Natural killer cell treated with Interleukin-12 subunit alpha and Interleukin-12 subunit beta and Interleukin-15 and Interleukin-18, amount 100 ng/mL, for 72 hours (primary cell): ENCODE measurements around the gene DTNB. TPM values are rescaled to one million over a fixed set of nuclear protein-coding genes. Genes with fewer than 3 reads are reported as not detected.
A peak's percentile ranks its signal among the peaks of the same experiment; 100 is the strongest.

Experiments
- ATAC-seq, 2 donors: fragments of 150-1000 bp; cut with Tn5 transposase in 1 of 2; sonication (Bioruptor Pico), chemical (Tn5 transposase) in 1 of 2; 2 replicates each; pipeline ENCODE4 v1.10.0; 2021
- DNase-seq: peaks from one replicate; pipeline ENCODE4 v3.0.0; 2022; ENCODE audit warnings: low spot score
- H3K27ac Mint-ChIP-seq, 2 donors: 1 replicate in 1 of 2; 2 replicates in 1 of 2; pipeline ENCODE4 v1.8.0; 2022; ENCODE audit warnings: mixed read lengths in 2 of 2, mild to moderate bottlenecking in 1 of 2, moderate library complexity in 1 of 2
- H3K27me3 Mint-ChIP-seq, 2 donors: 1 replicate in 1 of 2; 2 replicates in 1 of 2; pipeline ENCODE4 v1.8.0; 2022; ENCODE audit warnings: mixed read lengths in 2 of 2
- H3K36me3 Mint-ChIP-seq: one replicate; pipeline ENCODE4 v1.8.0; 2022; ENCODE audit warnings: mixed read lengths
- H3K4me1 Mint-ChIP-seq, 2 donors: 1 replicate in 1 of 2; 2 replicates in 1 of 2; pipeline ENCODE4 v1.8.0; 2022; ENCODE audit warnings: low read depth in 2 of 2, mixed read lengths in 2 of 2, mild to moderate bottlenecking in 1 of 2
- H3K4me3 Mint-ChIP-seq: one replicate; pipeline ENCODE4 v1.8.0; 2022; ENCODE audit warnings: mixed read lengths
- H3K9me3 Mint-ChIP-seq: 2 replicates; pipeline ENCODE4 v1.8.0; 2022; ENCODE audit warnings: mixed read lengths
- total RNA-seq, 2 donors: library from RNA; stranded (reverse); gene quantifications; one replicate each; pipeline ENCODE4 v1.2.3, GENCODE V29; 2022

DTNB gene
- total RNA-seq, 2 donors from 2014 or later = 5.3 to 18.9 TPM

DNA sequence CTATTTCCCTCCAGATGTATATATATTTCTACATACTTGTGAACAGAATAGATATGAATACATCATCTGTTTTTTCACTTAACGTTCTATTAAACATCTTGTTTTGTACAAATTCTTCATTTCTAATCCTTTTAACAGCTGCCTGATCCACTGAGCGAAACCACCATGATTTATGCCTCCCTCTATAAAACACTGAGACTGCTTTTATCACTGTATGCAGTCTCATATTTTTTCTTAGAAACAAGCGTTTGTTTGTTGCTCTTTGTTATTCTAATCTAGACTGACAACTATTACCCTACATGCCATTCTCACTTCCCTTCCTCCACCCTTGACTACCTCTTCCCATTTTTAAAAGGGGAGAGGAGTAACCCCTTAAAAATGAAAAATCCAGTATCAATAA lies 88.2 kb downstream of the DTNB start:
- Mint-ChIP-seq H3K4me3 (no peak overlapping the region), H3K27ac (no peak overlapping the region), H3K4me1 (peaks cover 23 to 27% of the 10 kb centered on the region in 2 donors), H3K36me3 (no peaks in the 10 kb centered on the region), H3K9me3 (no peaks in the 10 kb centered on the region), H3K27me3 (no peaks in the 10 kb centered on the region)
- ATAC-seq (no peak), DNase-seq (no peak)

- H3K9me3 Mint-ChIP-seq = no peaks in the 10 kb centered on the region
- no peak overlapping the region for H3K4me3 Mint-ChIP-seq
- peak overlapping the region in 1 of 2 donors; percentile 64 for H3K27ac Mint-ChIP-seq
- H3K36me3 Mint-ChIP-seq = no peaks in the 10 kb centered on the region
- ATAC-seq (no peak), DNase-seq (no peak)
- H3K4me1 Mint-ChIP-seq = peaks cover 9 to 10% of the 10 kb centered on the region in 2 donors
- H3K27me3 Mint-ChIP-seq = no peaks in the 10 kb centered on the region
Measured at GRCh38 chr2:25582077-25582830, 91.1 kb downstream of the DTNB start.

DNA sequence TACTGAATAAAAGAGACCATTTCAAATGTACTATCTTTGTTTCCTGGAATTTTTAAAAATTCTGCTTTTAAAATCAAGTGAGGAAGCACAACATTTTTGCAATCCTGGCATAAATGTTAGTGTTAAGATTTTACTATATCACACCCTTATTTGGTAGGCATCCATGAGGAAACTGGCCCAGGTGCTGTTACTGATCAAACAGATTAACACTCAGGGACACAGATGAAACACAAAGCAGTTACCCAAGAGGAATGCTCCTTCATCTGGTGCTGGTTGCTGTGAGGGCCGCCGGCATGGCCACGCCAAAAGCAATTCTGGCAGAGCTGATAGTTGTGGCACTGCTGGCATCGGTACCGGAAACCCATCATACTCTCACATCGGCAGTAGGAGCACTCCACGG lies 96.8 kb downstream of the DTNB start:
- Mint-ChIP-seq H3K36me3 (no peaks in the 10 kb centered on the region), H3K4me3 (no peak overlapping the region), H3K9me3 (no peaks in the 10 kb centered on the region), H3K27me3 (no peaks in the 10 kb centered on the region), H3K4me1 (peaks cover 0 to 4% of the 10 kb centered on the region in 2 donors), H3K27ac (no peak overlapping the region)
- DNase-seq (no peak), ATAC-seq (no peak)

DNA sequence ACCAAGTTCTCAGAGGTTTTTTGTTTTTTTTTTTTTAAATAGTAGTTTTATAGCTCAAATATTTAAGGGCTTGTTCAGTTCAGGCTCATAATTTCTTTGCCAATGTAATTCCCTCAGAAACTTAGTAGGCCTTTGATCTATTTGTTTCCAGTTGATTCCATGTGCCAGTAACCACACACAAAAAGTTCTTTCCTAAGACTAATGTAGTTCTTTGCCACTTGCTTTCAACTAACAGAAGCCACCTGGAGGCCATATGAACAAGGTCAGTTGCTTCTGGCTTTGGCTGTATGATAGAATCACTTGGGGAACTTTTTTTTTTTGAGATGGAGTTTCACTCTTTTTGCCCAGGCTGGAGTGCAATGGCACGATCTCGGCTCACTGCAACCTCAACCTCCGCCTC lies 100.7 kb downstream of the DTNB start:
- H3K27ac Mint-ChIP-seq = no peak overlapping the region
- ATAC-seq = no peak
- no peak for DNase-seq
- no peaks in the 10 kb centered on the region for H3K9me3 Mint-ChIP-seq
- H3K27me3 Mint-ChIP-seq = no peaks in the 10 kb centered on the region
- H3K36me3 Mint-ChIP-seq = no peaks in the 10 kb centered on the region
- H3K4me3 Mint-ChIP-seq = no peak overlapping the region
- H3K4me1 Mint-ChIP-seq = peaks cover 1 to 4% of the 10 kb centered on the region in 2 donors

DNA sequence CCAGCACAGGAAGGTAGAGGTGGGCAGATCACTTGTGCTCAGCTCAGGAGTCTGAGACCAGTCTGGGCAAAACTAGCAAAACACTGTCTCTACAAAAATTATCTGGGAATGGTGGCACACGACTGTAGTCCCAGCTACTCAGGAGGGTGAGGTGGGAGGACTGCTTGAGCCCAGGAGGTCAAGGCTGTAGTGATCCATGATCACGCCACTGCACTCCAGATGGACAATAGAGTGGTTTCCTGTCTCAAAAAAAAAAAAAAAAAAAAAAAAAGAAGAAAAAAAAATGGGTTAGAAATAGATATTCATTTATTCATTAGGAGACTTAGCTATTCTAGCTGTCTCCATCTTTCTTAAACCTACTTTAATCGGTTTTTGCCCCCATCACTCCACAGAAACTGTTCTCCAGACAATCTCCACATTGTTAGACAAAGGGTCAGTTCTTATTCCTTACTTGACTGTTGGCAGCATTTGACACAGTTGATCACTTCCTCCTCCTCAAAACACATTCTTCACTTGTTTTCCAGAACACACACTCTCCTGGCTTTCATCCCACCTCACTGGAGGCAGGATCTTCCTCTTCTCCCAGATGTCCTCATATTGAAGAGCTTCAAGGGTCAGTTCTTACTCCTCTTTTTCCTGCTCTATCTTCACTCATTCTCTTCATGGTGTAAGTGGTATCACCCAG lies 103.1 kb downstream of the DTNB start:
- H3K36me3 Mint-ChIP-seq = no peaks in the 10 kb centered on the region
- no peaks in the 10 kb centered on the region for H3K27me3 Mint-ChIP-seq
- no peak for DNase-seq
- no peaks in the 10 kb centered on the region for H3K9me3 Mint-ChIP-seq
- H3K4me3 Mint-ChIP-seq = no peak overlapping the region
- no peak overlapping the region for H3K27ac Mint-ChIP-seq
- ATAC-seq = no peak
- peaks cover 10 to 15% of the 10 kb centered on the region in 2 donors for H3K4me1 Mint-ChIP-seq

- H3K27ac Mint-ChIP-seq = peak overlapping the region; percentile 40 to 65
- H3K9me3 Mint-ChIP-seq = no peaks in the 10 kb centered on the region
- peak overlapping the region; percentile 68 for H3K4me3 Mint-ChIP-seq
- H3K4me1 Mint-ChIP-seq = peaks cover 5 to 17% of the 10 kb centered on the region in 2 donors
- no peaks in the 10 kb centered on the region for H3K36me3 Mint-ChIP-seq
- DNase-seq = no peak
- peak in 1 of 2 donors; percentile 59 for ATAC-seq
- no peaks in the 10 kb centered on the region for H3K27me3 Mint-ChIP-seq
Measured at GRCh38 chr2:25567406-25567805, 106.0 kb downstream of the DTNB start.

- Mint-ChIP-seq H3K4me3 (peak overlapping the region; percentile 68), H3K27me3 (no peaks in the 10 kb centered on the region), H3K4me1 (peaks cover 11 to 24% of the 10 kb centered on the region in 2 donors), H3K36me3 (no peaks in the 10 kb centered on the region), H3K27ac (peak overlapping the region; percentile 40 to 65), H3K9me3 (no peaks in the 10 kb centered on the region)
- ATAC-seq (peak; percentile 81 to 92), DNase-seq (no peak)
Measured at GRCh38 chr2:25566694-25567093, 106.7 kb downstream of the DTNB start.

DNA sequence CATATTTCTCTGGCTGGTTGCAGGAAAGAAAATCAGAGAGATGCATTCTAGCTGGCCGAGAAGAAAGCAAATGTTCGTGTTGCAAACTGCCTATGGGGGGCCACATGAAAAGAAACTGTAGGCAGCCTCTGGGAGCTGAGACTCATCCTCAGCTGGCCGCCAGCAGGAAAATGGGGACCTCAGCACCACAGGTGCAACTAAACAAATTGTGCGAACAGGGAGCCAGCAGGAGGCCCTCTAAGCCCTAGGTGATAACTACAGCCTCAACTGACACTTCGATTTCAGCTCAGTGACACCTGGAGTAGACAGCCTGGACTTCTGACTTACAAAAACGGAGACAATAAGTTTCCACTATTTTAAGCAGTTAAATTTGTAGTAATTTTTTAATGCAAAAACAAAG lies 107.3 kb downstream of the DTNB start:
- Mint-ChIP-seq H3K4me1 (peaks cover 16 to 29% of the 10 kb centered on the region in 2 donors), H3K9me3 (peaks cover 2% of the 10 kb centered on the region), H3K36me3 (peaks cover 2% of the 10 kb centered on the region), H3K27me3 (no peaks in the 10 kb centered on the region), H3K4me3 (peak overlapping the region; percentile 68), H3K27ac (peak overlapping the region; percentile 40 to 65)
- DNase-seq (no peak), ATAC-seq (no peak)

- H3K9me3 Mint-ChIP-seq = peaks cover 7% of the 10 kb centered on the region
- H3K27me3 Mint-ChIP-seq = no peaks in the 10 kb centered on the region
- peak; percentile 74 to 84 for ATAC-seq
- peak overlapping the region; percentile 64 to 77 for H3K27ac Mint-ChIP-seq
- no peak for DNase-seq
- H3K4me1 Mint-ChIP-seq = peaks cover 52 to 60% of the 10 kb centered on the region in 2 donors
- H3K36me3 Mint-ChIP-seq = peaks cover 11% of the 10 kb centered on the region
- peak overlapping the region; percentile 62 for H3K4me3 Mint-ChIP-seq
Measured at GRCh38 chr2:25561136-25561850, 112.1 kb downstream of the DTNB start.

DNA sequence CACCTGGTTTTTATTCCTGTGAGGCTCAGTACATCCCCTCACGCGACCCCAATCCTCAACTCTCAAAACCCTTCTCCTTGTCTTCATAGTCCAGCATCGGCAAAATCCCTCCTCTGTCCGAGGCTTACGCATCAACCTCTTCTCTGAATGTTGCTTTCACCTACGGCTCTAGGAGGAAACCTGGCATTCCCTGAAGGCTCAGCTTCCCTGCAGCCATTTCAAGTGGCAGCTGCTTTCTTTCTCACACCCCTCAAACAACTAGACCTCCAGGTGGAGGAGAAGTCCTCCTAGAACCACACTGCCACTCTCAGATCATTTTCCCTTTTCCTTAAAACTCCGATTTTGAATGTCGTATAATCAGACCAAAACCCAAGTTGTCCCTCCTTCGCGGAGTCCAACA lies 114.2 kb downstream of the DTNB start:
- peaks cover 52 to 63% of the 10 kb centered on the region in 2 donors for H3K4me1 Mint-ChIP-seq
- H3K27ac Mint-ChIP-seq = peak overlapping the region; percentile 77 to 94
- ATAC-seq (no peak), DNase-seq (no peak)
- peaks cover 7% of the 10 kb centered on the region for H3K9me3 Mint-ChIP-seq
- H3K4me3 Mint-ChIP-seq = peak overlapping the region; percentile 83
- H3K27me3 Mint-ChIP-seq = no peaks in the 10 kb centered on the region
- H3K36me3 Mint-ChIP-seq = peaks cover 11% of the 10 kb centered on the region

DNA sequence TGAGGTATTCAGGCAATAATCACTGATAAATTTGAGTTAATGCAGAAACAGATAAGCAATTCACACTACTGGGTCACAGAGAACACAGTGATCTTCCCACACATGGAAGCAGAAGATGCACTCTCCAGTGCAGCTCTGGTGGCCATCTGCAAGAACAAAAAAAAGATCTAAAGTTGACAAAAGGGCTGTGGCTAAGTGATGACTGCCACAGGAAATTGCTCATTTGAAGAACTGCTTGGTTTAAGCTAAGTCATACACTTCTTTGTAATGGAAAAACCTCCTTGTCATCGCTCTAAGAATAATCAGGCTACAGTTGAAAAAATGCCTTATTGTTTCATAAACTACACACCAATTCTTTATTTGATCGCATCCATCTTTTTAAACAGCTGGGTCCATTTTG lies 115.1 kb downstream of the DTNB start:
- Mint-ChIP-seq H3K9me3 (peaks cover 7% of the 10 kb centered on the region), H3K4me3 (peak overlapping the region; percentile 83), H3K27ac (peak overlapping the region; percentile 77 to 94), H3K36me3 (peaks cover 11% of the 10 kb centered on the region), H3K27me3 (no peaks in the 10 kb centered on the region), H3K4me1 (peaks cover 52 to 63% of the 10 kb centered on the region in 2 donors)
- peak; percentile 92 for ATAC-seq
- DNase-seq = no peak

GRCh38 chr2:25557179-25558036 lies 116.0 kb downstream of the DTNB start:
- Mint-ChIP-seq H3K9me3 (peaks cover 7% of the 10 kb centered on the region), H3K4me1 (peaks cover 52 to 62% of the 10 kb centered on the region in 2 donors), H3K27me3 (no peaks in the 10 kb centered on the region), H3K27ac (peak overlapping the region; percentile 77 to 94), H3K4me3 (peak overlapping the region; percentile 83), H3K36me3 (peaks cover 11% of the 10 kb centered on the region)
- no peak for DNase-seq
- ATAC-seq = no peak

GRCh38 chr2:25552318-25552717 lies 121.1 kb downstream of the DTNB start:
- no peaks in the 10 kb centered on the region for H3K36me3 Mint-ChIP-seq
- H3K27ac Mint-ChIP-seq = no peak overlapping the region
- peaks cover 18 to 28% of the 10 kb centered on the region in 2 donors for H3K4me1 Mint-ChIP-seq
- no peak overlapping the region for H3K4me3 Mint-ChIP-seq
- DNase-seq (no peak), ATAC-seq (no peak)
- H3K9me3 Mint-ChIP-seq = no peaks in the 10 kb centered on the region
- H3K27me3 Mint-ChIP-seq = no peaks in the 10 kb centered on the region
